Left ventricle myocardium inferior (tissue), 1 donor: Measurements from ENCODE around the gene GPC3. TPM values are rescaled to one million over a fixed set of nuclear protein-coding genes. Genes with fewer than 3 reads are reported as not detected.
"Not testable (repeated sequence)": the region's sequence is repeated elsewhere in the genome, so short reads cannot be mapped to it uniquely, and the experiment has no call there.

Experiments
- DNase-seq: peaks from one replicate; pipeline ENCODE4 v3.0.0-alpha.2; 2020
- H3K27ac ChIP-seq: fragments of 200-600 bp; replicated peaks from 2 replicates; pipeline ENCODE4 v1.8.0; 2021
- H3K27me3 ChIP-seq: fragments of 200-600 bp; 2 replicates; pipeline ENCODE4 v1.8.0; 2021; ENCODE audit warnings: low read depth
- H3K36me3 ChIP-seq: fragments of 200-600 bp; 2 replicates; pipeline ENCODE4 v1.8.0; 2021
- H3K4me1 ChIP-seq: fragments of 200-600 bp; 2 replicates; pipeline ENCODE4 v1.8.0; 2021
- H3K4me3 ChIP-seq: fragments of 200-600 bp; 2 replicates; pipeline ENCODE4 v1.8.0; 2021; ENCODE audit warnings: mild to moderate bottlenecking, moderate library complexity
- H3K9me3 ChIP-seq: fragments of 200-600 bp; replicated peaks from 2 replicates; pipeline ENCODE4 v1.8.0; 2021
- CTCF ChIP-seq: fragments of 200-600 bp; IDR thresholded peaks from 2 replicates; pipeline ENCODE4 v1.8.0; 2021; ENCODE audit warnings: antibody characterized with exemption, mild to moderate bottlenecking, borderline replicate concordance
- intact Hi-C: fragments of 100-400 bp; cut with micrococcal nuclease; formaldehyde crosslinking; loops from one replicate; pipeline ENCODE4 v1.11.0; 2022
- total RNA-seq: library from RNA; stranded (reverse); fragmentation: NEBNext Ultra II Directional; extraction: Animal tissue kit (Norgen Biotek cat#: 25700); gene quantifications from one replicate; pipeline ENCODE4 v1.2.1, GENCODE V29; 2021
- donor health status: DM: no; HTN: yes; CAD: no; lungs with severe emphysema.

Gene GPC3
- total RNA-seq, 1 donor from 2014 or later = 5.4 TPM

DNA sequence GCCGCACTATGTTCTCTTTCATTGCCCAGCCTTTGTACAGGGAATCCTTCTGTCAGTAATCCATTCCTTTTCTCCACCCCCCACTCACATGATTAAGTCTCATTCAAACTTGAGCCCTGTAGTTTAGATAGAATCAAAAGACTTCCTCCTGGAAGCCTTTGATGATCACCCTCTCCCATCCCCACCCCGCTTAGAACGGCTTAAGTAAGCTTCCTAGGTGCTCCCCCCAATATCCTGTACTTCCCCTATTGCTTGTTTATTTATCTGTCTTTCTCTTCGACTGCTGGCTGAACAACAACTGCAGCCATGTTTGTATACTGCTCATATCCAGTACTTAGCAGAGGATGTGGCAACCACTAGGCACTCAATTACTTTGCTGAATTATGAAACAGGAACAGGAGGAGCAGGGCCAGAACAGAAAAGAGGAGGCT is 38.5 kb upstream of the GPC3 start:
- Histone ChIP-seq H3K27me3 (no peaks in the 10 kb centered on the region), H3K36me3 (no peaks in the 10 kb centered on the region), H3K27ac (no peak overlapping the region), H3K4me1 (no peaks in the 10 kb centered on the region), H3K4me3 (no peak overlapping the region), H3K9me3 (no peaks in the 10 kb centered on the region)
- intact Hi-C loops = no loop called here
- no peak for TF ChIP-seq CTCF
- no peak for DNase-seq

- no peaks in the 10 kb centered on the region for H3K36me3 ChIP-seq
- no peaks in the 10 kb centered on the region for H3K9me3 ChIP-seq
- no peak for TF ChIP-seq CTCF
- H3K4me3 ChIP-seq = no peak overlapping the region
- DNase-seq = no peak
- no peaks in the 10 kb centered on the region for H3K4me1 ChIP-seq
- no peaks in the 10 kb centered on the region for H3K27me3 ChIP-seq
- no peak overlapping the region for H3K27ac ChIP-seq
- intact Hi-C loops = no loop called here
These were observed 35.5 kb upstream of the GPC3 start for GRCh38 chrX:134020910-134021309.

DNA sequence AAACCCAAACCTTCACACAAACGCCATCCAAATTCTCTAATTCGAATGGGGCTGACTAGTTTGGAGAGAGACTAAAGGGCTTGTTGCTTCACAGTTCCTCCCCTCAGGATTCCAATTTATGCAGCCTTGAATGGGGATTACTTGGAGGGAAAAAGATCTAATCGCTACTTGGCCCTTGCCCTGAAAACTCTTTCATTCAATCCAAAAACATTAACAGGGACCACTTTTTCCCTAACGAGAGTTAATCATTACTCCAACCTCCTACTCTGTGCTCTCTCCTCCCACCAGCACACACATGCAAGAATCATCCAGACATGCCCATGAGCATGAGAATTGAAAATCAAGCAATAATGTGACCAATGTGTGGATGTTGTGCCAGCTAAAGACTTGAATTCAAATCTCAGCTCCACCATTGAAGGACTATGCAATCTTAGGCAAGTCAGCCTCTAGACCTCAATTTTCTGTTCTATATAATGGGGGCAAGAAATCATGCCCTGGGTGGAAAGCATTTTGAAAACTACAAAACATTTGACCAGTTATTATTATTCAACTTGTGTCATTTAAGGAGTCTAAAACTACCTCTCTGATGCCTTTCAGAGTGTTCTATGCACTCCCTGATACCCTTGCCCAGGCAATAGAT is 34.3 kb upstream of the GPC3 start:
- H3K4me1 ChIP-seq = no peaks in the 10 kb centered on the region
- H3K36me3 ChIP-seq = no peaks in the 10 kb centered on the region
- H3K27ac ChIP-seq = no peak overlapping the region
- no peaks in the 10 kb centered on the region for H3K27me3 ChIP-seq
- no peak for DNase-seq
- TF ChIP-seq CTCF = no peak
- no peaks in the 10 kb centered on the region for H3K9me3 ChIP-seq
- H3K4me3 ChIP-seq = no peak overlapping the region
- intact Hi-C loops = no loop called here

DNA sequence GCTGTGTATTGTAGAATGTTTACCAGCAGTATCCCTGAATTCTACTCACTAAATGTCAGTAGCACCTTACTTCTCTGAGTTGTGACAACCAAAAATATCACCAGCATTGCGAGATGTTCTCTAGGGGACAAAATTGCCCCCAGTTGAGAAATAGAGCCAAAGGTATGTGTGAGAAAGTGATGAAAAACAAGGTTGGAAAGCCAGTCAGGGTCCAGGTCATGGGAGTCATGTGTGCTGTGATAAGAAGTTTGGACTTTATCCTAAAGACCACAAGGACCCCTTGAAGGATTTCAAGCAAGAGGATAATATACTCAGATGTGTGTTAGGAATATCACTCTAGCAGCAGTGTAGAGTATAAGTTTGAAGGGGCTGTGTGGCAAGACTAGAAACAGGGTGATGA is 30.9 kb upstream of the GPC3 start:
- H3K4me1 ChIP-seq, intact Hi-C loops, H3K9me3 ChIP-seq, H3K27ac ChIP-seq, H3K36me3 ChIP-seq, H3K4me3 ChIP-seq, DNase-seq, H3K27me3 ChIP-seq: not testable (repeated sequence)

GRCh38 chrX:134015510-134015909 is 30.1 kb upstream of the GPC3 start:
- H3K4me3 ChIP-seq, DNase-seq, H3K9me3 ChIP-seq, H3K27me3 ChIP-seq, H3K36me3 ChIP-seq, H3K27ac ChIP-seq, intact Hi-C loops, H3K4me1 ChIP-seq: not testable (repeated sequence)

DNA sequence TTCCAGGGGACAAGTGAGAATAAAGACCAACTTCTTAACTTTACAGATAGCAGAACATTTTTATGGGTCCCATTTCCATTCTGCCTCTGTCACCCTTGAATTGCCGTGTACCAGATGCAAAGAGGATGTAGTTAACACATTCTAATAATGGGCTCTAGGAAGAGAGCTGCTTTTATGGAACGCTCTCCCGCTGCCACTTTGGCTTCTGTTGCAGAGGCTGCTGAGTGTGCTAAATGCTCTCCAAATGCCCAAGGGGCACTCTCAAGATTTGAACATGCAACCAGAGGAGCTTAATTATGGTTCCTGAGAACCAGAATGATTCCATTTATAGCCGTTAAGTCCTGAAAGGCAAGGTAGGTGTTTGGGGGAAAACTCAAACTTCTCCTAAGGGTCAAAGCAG is 28.1 kb upstream of the GPC3 start:
- no peak overlapping the region for H3K27ac ChIP-seq
- no peaks in the 10 kb centered on the region for H3K4me1 ChIP-seq
- no peaks in the 10 kb centered on the region for H3K36me3 ChIP-seq
- no peak overlapping the region for H3K4me3 ChIP-seq
- no peak for DNase-seq
- no peaks in the 10 kb centered on the region for H3K27me3 ChIP-seq
- H3K9me3 ChIP-seq = no peaks in the 10 kb centered on the region
- TF ChIP-seq CTCF = no peak
- intact Hi-C loops = no loop called here
